GM23248 (cell line): ENCODE measurements around the gene PIGM. TPM values are rescaled to one million over a fixed set of nuclear protein-coding genes. Genes with fewer than 3 reads are reported as not detected.

ENCODE experiments used
- DNase-seq: peaks from one replicate; pipeline ENCODE4 v3.0.0-alpha.2; 2015
- H2AFZ ChIP-seq: fragments of 200-600 bp; sonication (generic); 2 replicates; pipeline ENCODE4 v1.6.1; 2016; ENCODE audit warnings: antibody characterized with exemption
- H3F3A ChIP-seq: fragments of 200-600 bp; sonication (generic); 2 replicates; pipeline ENCODE4 v1.6.1; 2016; ENCODE audit warnings: mild to moderate bottlenecking, antibody characterized with exemption, mixed run types; ENCODE audit not compliant: insufficient read depth
- H3K27ac ChIP-seq: fragments of 200-600 bp; sonication (generic); 2 replicates; pipeline ENCODE4 v1.5.1; 2016; ENCODE audit warnings: mild to moderate bottlenecking
- H3K27me3 ChIP-seq: fragments of 200-600 bp; sonication (generic); replicated peaks from 2 replicates; pipeline ENCODE4 v1.6.1; 2016; ENCODE audit warnings: mild to moderate bottlenecking; ENCODE audit not compliant: insufficient read depth
- H3K36me3 ChIP-seq: fragments of 200-600 bp; sonication (generic); 2 replicates; pipeline ENCODE4 v1.6.1; 2016; ENCODE audit warnings: low read depth, mild to moderate bottlenecking
- H3K4me1 ChIP-seq: fragments of 200-600 bp; sonication (generic); 2 replicates; pipeline ENCODE4 v1.6.1; 2016; ENCODE audit warnings: mild to moderate bottlenecking; ENCODE audit not compliant: insufficient read depth
- H3K4me2 ChIP-seq: fragments of 200-600 bp; sonication (generic); one replicate; pipeline ENCODE4 v1.6.1; 2016; ENCODE audit warnings: mild to moderate bottlenecking; ENCODE audit not compliant: unreplicated experiment
- H3K4me3 ChIP-seq: fragments of 200-600 bp; sonication (generic); 2 replicates; pipeline ENCODE4 v1.5.1; 2016; ENCODE audit warnings: mild to moderate bottlenecking
- H3K79me2 ChIP-seq: fragments of 200-600 bp; sonication (generic); 2 replicates; pipeline ENCODE4 v1.6.1; 2016; ENCODE audit warnings: mild to moderate bottlenecking; ENCODE audit not compliant: insufficient read depth
- H3K9ac ChIP-seq: fragments of 200-600 bp; sonication (generic); 2 replicates; pipeline ENCODE4 v1.6.1; 2016; ENCODE audit warnings: mild to moderate bottlenecking
- H3K9me2 ChIP-seq: fragments of 200-600 bp; sonication (generic); 2 replicates; pipeline ENCODE4 v1.6.1; 2016; ENCODE audit warnings: mixed run types, mild to moderate bottlenecking, moderate library complexity; ENCODE audit not compliant: insufficient read depth
- H3K9me3 ChIP-seq: fragments of 200-600 bp; sonication (generic); one replicate; pipeline ENCODE4 v1.6.1; 2017; ENCODE audit warnings: low read depth
- H4K20me1 ChIP-seq: fragments of 200-600 bp; sonication (generic); 2 replicates; pipeline ENCODE4 v1.6.0; 2016; ENCODE audit not compliant: insufficient read depth
- EZH2 ChIP-seq: fragments of 200-600 bp; sonication (generic); IDR thresholded peaks from 2 replicates; pipeline ENCODE4 v1.6.1; 2018; ENCODE audit warnings: antibody characterized with exemption, mild to moderate bottlenecking; ENCODE audit not compliant: insufficient read depth, poor library complexity, severe bottlenecking
- EZH2phosphoT487 ChIP-seq: fragments of 200-600 bp; sonication (generic); IDR thresholded peaks from 2 replicates; pipeline ENCODE4 v1.6.1; 2018; ENCODE audit warnings: antibody characterized with exemption, moderate library complexity, mild to moderate bottlenecking, low read depth; ENCODE audit not compliant: insufficient read depth
- WGBS, 2 experiments: methylation state at CpG; one replicate each; pipeline ENCODE4 v1.1.6; 2015 to 2017; ENCODE audit warnings: low lambda C conversion rate in 2 of 2, low coverage in 1 of 2; ENCODE audit errors: missing lambda C conversion rate in 2 of 2; 5-methylcytosine and 5-hydroxymethylcytosine counted together
- in situ Hi-C: fragments of 300-500 bp; cut with MboI; formaldehyde crosslinking; loops from 2 replicates; pipeline ENCODE4 v1.15.0; 2020
- polyA plus RNA-seq: library from polyadenylated mRNA; unstranded; fragments of >200 nt; fragmentation: Nextera tagmentation; extraction: Ambion mirVana; gene quantifications from 2 replicates; pipeline ENCODE4 v1.2.1, GENCODE V29; 2016
- total RNA-seq: library from RNA; depleted of rRNA; stranded (reverse); fragments of >200 nt; shearing (Covaris generic); gene quantifications from 2 replicates; pipeline ENCODE4 v1.2.3, GENCODE V29; 2014

The PIGM gene
- total and polyA plus RNA-seq, 2 experiments from 2014 or later, result 5.4 to 5.5 TPM

GRCh38 chr1:160071289-160071688, 39.5 kb upstream of the PIGM start:
- H3K9me2 ChIP-seq, result no peaks in the 10 kb centered on the region
- no peak overlapping the region for H3K4me3 ChIP-seq
- no peaks in the 10 kb centered on the region for H3K4me1 ChIP-seq
- H3K4me2 ChIP-seq, result no peak overlapping the region
- H3K9ac ChIP-seq, result no peak overlapping the region
- no peaks in the 10 kb centered on the region for H3F3A ChIP-seq
- TF ChIP-seq EZH2 (no peak), EZH2phosphoT487 (no peak)
- no peak for DNase-seq
- H3K9me3 ChIP-seq, result no peaks in the 10 kb centered on the region
- H2AFZ ChIP-seq, result no peak overlapping the region
- peaks cover 30% of the 10 kb centered on the region for H3K27me3 ChIP-seq
- H3K27ac ChIP-seq, result no peak overlapping the region
- no peaks in the 10 kb centered on the region for H3K79me2 ChIP-seq
- 83 to 85% methylated on average over 5 of the region's 5 CpGs for WGBS, 2 experiments
- no peaks in the 10 kb centered on the region for H4K20me1 ChIP-seq
- in situ Hi-C loops, result no loop called here
- H3K36me3 ChIP-seq, result no peaks in the 10 kb centered on the region

- in situ Hi-C loops, result no loop called here
- Histone ChIP-seq H3K27me3 (peaks cover 26% of the 10 kb centered on the region), H3K79me2 (no peaks in the 10 kb centered on the region)
These were observed 38.7 kb upstream of the PIGM start for GRCh38 chr1:160070243-160071163.

DNA sequence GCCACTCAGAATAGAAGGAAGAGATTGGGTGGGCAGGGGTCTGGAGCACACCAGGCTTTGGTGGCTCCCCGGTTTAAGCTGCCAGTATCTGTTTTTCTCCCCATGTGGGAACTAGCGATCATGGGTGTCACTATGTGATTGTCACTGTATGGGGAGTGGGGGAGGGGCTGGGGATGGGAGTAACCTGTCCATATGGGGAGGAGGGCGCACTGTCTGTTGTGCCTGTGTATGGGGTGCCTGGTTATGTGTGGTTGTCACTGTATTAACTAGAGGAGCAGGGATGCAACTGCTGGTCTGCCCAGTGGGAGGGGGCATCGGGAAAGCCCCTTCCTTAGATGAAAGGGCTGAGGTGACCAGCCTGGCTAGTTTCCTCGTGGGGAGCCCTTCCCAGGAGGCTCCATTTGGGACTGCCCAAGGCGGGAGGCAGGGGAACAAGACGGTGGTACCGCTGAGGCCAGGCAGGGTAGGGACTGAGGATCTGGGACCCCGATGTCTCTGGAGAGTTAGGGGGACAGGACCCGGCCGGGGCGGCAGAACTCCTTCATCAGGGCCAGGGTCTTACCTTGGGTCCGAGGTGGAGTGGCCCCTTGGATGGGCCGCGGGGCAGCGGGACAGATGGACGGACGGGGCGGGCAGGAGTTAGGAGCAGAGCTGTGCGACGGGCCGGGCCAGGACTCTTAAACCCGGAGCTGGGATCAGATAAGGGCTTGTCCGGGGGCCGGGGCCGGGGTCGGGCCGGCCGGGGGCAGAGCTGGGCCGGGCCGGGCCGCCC, 37.9 kb upstream of the PIGM start, which contains the start of gene KCNJ10:
Gene KCNJ10, minus strand, starts transcription at position 701 of the 772 bp plus-strand sequence. CDS start 27,628 bp downstream, outside the sequence.
- H3K9ac ChIP-seq, result peak within 1 kb of the TSS; percentile 14; the same call in 1 of the 2 replicates

More at GRCh38 chr1:160070243-160071163, 38.7 kb upstream of the PIGM start:
- Histone ChIP-seq H2AFZ (peak overlapping the region; percentile 77), H4K20me1 (no peaks in the 10 kb centered on the region), H3K36me3 (no peaks in the 10 kb centered on the region), H3K4me1 (no peaks in the 10 kb centered on the region), H3K9ac (peak overlapping the region; percentile 14; the same call in 1 of the 2 replicates), H3K9me2 (no peaks in the 10 kb centered on the region), H3K9me3 (no peaks in the 10 kb centered on the region), H3K4me3 (peak overlapping the region; percentile 69), H3K27ac (no peak overlapping the region), H3K4me2 (peak overlapping the region; percentile 67), H3F3A (no peaks in the 10 kb centered on the region)
- no peak for TF ChIP-seq EZH2
- no peak for TF ChIP-seq EZH2phosphoT487
- DNase-seq, result peak; percentile 84
- WGBS, 2 experiments, result 5% methylated on average over 31 to 45 of the region's 46 CpGs

GRCh38 chr1:160068225-160068624, 36.4 kb upstream of the PIGM start:
- WGBS, 2 experiments, result 43 to 64% methylated on average over 3 to 5 of the region's 5 CpGs

More for the DNA sequence above, 37.9 kb upstream of the PIGM start, which contains the start of gene KCNJ10:
- Histone ChIP-seq H3K36me3 (no peaks in the 10 kb centered on the region), H3K79me2 (no peaks in the 10 kb centered on the region), H3K4me1 (no peaks in the 10 kb centered on the region), H3K27ac (no peak within 1 kb of the TSS), H2AFZ (peak within 1 kb of the TSS; percentile 77), H4K20me1 (no peaks in the 10 kb centered on the region), H3K4me2 (peak within 1 kb of the TSS; percentile 67), H3K27me3 (peaks cover 26% of the 10 kb centered on the region), H3K9me3 (no peaks in the 10 kb centered on the region), H3K9me2 (no peaks in the 10 kb centered on the region), H3K4me3 (peak within 1 kb of the TSS; percentile 69), H3F3A (no peaks in the 10 kb centered on the region)
- in situ Hi-C loops, result no loop called here
- 10 to 17% methylated on average over 19 to 32 of the region's 32 CpGs for WGBS, 2 experiments
- TF ChIP-seq EZH2, result peak; percentile 52
- TF ChIP-seq EZH2phosphoT487, result no peak
- DNase-seq, result peak; percentile 40

More at GRCh38 chr1:160068225-160068624, 36.4 kb upstream of the PIGM start:
- Histone ChIP-seq H3K9ac (no peak overlapping the region), H3K79me2 (no peaks in the 10 kb centered on the region), H3K4me3 (no peak overlapping the region), H3K9me2 (no peaks in the 10 kb centered on the region), H3K27me3 (peaks cover 32% of the 10 kb centered on the region), H3F3A (no peaks in the 10 kb centered on the region), H4K20me1 (no peaks in the 10 kb centered on the region), H3K4me2 (no peak overlapping the region), H3K9me3 (no peaks in the 10 kb centered on the region), H3K27ac (no peak overlapping the region), H3K4me1 (no peaks in the 10 kb centered on the region), H3K36me3 (no peaks in the 10 kb centered on the region), H2AFZ (no peak overlapping the region)
- no peak for DNase-seq
- in situ Hi-C loops, result no loop called here
- TF ChIP-seq EZH2phosphoT487, result no peak
